Mesendoderm (in vitro differentiated cells): ENCODE results near the gene NOVA1.

Experiments used
- DNase-seq: peaks from one replicate; pipeline ENCODE4 v3.0.0; 2013
- H2AK5ac ChIP-seq: 2 replicates; pipeline ENCODE4 v1.6.1; 2013; ENCODE audit warnings: low read length, inconsistent platforms
- H2BK120ac ChIP-seq: 2 replicates; pipeline ENCODE4 v1.6.1; 2013; ENCODE audit warnings: low read depth, mild to moderate bottlenecking, low read length, moderate library complexity, mixed read lengths
- H2BK15ac ChIP-seq: replicated peaks from 2 replicates; pipeline ENCODE4 v1.6.1; 2013; ENCODE audit warnings: low read depth, mild to moderate bottlenecking, moderate library complexity
- H2BK5ac ChIP-seq: 2 replicates; pipeline ENCODE4 v1.6.1; 2013; ENCODE audit warnings: low read length, inconsistent platforms
- H3K18ac ChIP-seq: 2 replicates; pipeline ENCODE4 v1.6.1; 2013; ENCODE audit warnings: mild to moderate bottlenecking, low read length, mixed read lengths
- H3K23ac ChIP-seq: one replicate; pipeline ENCODE4 v1.6.1; 2013; ENCODE audit warnings: low read length
- H3K27ac ChIP-seq: 2 replicates; pipeline ENCODE4 v1.5.1; 2013; ENCODE audit warnings: low read depth, mild to moderate bottlenecking, inconsistent platforms, low read length, moderate library complexity
- H3K27me3 ChIP-seq: 2 replicates; pipeline ENCODE4 v1.6.1; 2013; ENCODE audit warnings: low read length, control low read depth, mild to moderate bottlenecking, inconsistent platforms; ENCODE audit not compliant: insufficient read depth, poor library complexity
- H3K36me3 ChIP-seq: 2 replicates; pipeline ENCODE4 v1.6.1; 2013; ENCODE audit warnings: low read length, inconsistent platforms; ENCODE audit not compliant: control insufficient read depth, insufficient read depth
- H3K4ac ChIP-seq: one replicate; pipeline ENCODE4 v1.6.1; 2013; ENCODE audit warnings: low read depth, mild to moderate bottlenecking, low read length, moderate library complexity
- H3K4me1 ChIP-seq: 2 replicates; pipeline ENCODE4 v1.6.1; 2013; ENCODE audit warnings: low read depth, low read length, inconsistent platforms; ENCODE audit not compliant: control insufficient read depth
- H3K4me2 ChIP-seq: 2 replicates; pipeline ENCODE4 v1.6.1; 2013; ENCODE audit warnings: low read length
- H3K4me3 ChIP-seq: 2 replicates; pipeline ENCODE4 v1.5.1; 2013; ENCODE audit warnings: mild to moderate bottlenecking, low read length
- H3K56ac ChIP-seq: one replicate; pipeline ENCODE4 v1.6.1; 2013; ENCODE audit warnings: low read length
- H3K79me1 ChIP-seq: 2 replicates; pipeline ENCODE4 v1.6.1; 2013; ENCODE audit warnings: low read length, inconsistent platforms
- H3K79me2 ChIP-seq: 2 replicates; pipeline ENCODE4 v1.6.1; 2013; ENCODE audit warnings: mild to moderate bottlenecking, low read length; ENCODE audit not compliant: control insufficient read depth, insufficient read depth
- H3K9ac ChIP-seq: 2 replicates; pipeline ENCODE4 v1.6.1; 2013; ENCODE audit warnings: low read length, inconsistent platforms
- H4K5ac ChIP-seq: one replicate; pipeline ENCODE4 v1.6.1; 2013; ENCODE audit warnings: low read length
- H4K8ac ChIP-seq: one replicate; pipeline ENCODE4 v1.6.1; 2013; ENCODE audit warnings: low read depth, mild to moderate bottlenecking, control low read depth, low read length, moderate library complexity
- WGBS: extraction: QIAGEN DNeasy Blood & Tissue Kit; methylation state at CpG from one replicate; pipeline ENCODE4 v1.1.7; 2013; ENCODE audit warnings: low lambda C conversion rate, missing lambda C conversion rate; ENCODE audit not compliant: insufficient coverage; ENCODE audit errors: extremely low coverage; 5-methylcytosine and 5-hydroxymethylcytosine counted together

Gene NOVA1

DNA sequence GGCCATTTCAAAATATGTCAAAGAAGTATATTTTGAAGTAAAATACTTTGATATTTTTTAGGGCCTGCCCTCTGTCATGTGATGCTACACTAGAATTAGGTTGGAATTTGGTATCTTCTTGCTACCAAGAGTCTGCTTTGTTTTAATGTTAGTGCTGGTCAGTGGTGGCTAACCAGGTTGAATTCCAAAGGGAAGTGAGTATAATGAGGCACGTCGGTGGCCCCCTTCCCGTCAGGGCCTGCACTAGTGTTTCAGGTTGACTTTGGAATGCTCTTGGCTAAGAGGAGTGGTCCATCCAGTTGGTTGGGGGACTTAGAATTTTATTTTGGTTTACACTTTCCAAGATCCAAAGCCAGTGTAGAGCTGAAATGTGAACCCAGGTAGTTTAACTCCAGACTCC, 185.4 kb downstream of the NOVA1 start:
- no peaks in the 10 kb centered on the region for H3K36me3 ChIP-seq
- H3K9ac ChIP-seq: no peak overlapping the region
- H2BK15ac ChIP-seq: no peak overlapping the region
- H3K27ac ChIP-seq: peak overlapping the region; percentile 71
- peaks cover 6% of the 10 kb centered on the region for H3K4me1 ChIP-seq
- peak overlapping the region; percentile 90 for H2BK5ac ChIP-seq
- no peak overlapping the region for H3K4me2 ChIP-seq
- no peaks in the 10 kb centered on the region for H3K79me2 ChIP-seq
- H2BK120ac ChIP-seq: no peak overlapping the region
- no peak overlapping the region for H2AK5ac ChIP-seq
- H4K5ac ChIP-seq: no peak overlapping the region
- DNase-seq: peak; percentile 67
- H3K56ac ChIP-seq: peak overlapping the region; percentile 51
- no peak overlapping the region for H3K23ac ChIP-seq
- H4K8ac ChIP-seq: no peak overlapping the region
- H3K79me1 ChIP-seq: no peaks in the 10 kb centered on the region
- H3K4ac ChIP-seq: peak overlapping the region; percentile 59
- no peak overlapping the region for H3K4me3 ChIP-seq
- H3K27me3 ChIP-seq: no peaks in the 10 kb centered on the region
- no CpG with 5 or more reads among the region's 3 CpGs for WGBS
- peak overlapping the region; percentile 61 for H3K18ac ChIP-seq

DNA sequence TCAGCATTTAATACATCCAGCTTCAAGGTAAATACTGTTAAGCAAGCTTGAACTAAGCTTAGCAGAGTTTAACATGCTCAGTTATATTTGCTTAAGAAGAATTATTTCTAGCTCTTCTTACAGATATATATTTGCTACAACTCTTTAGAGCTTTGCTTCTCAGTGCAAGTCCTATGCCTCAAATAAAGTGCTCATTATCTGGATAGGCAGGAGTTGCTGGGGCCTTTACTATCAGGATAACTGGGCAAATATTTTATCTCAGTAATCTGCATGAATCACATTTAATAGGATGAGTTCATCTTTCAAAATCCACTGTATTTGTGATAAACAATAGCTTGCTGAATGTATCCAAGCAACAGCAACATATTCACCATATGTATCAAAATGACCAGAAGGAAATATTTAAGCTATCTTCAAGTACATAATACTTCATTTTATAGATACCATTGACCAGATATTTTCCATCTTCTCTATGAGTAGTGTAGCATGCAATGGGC, 187.6 kb downstream of the NOVA1 start:
- no peak for DNase-seq
- no peaks in the 10 kb centered on the region for H3K79me2 ChIP-seq
- H2BK5ac ChIP-seq: no peak overlapping the region
- H2BK15ac ChIP-seq: peak overlapping the region; percentile 74
- no peak overlapping the region for H3K56ac ChIP-seq
- H3K23ac ChIP-seq: no peak overlapping the region
- H3K4ac ChIP-seq: no peak overlapping the region
- H3K79me1 ChIP-seq: no peaks in the 10 kb centered on the region
- H2AK5ac ChIP-seq: no peak overlapping the region
- H3K4me2 ChIP-seq: no peak overlapping the region
- peaks cover 6% of the 10 kb centered on the region for H3K4me1 ChIP-seq
- H4K8ac ChIP-seq: no peak overlapping the region
- H3K4me3 ChIP-seq: no peak overlapping the region
- H3K27ac ChIP-seq: no peak overlapping the region
- H3K9ac ChIP-seq: no peak overlapping the region
- no peak overlapping the region for H4K5ac ChIP-seq
- no peaks in the 10 kb centered on the region for H3K27me3 ChIP-seq
- H3K36me3 ChIP-seq: no peaks in the 10 kb centered on the region
- no peak overlapping the region for H2BK120ac ChIP-seq
- H3K18ac ChIP-seq: no peak overlapping the region

GRCh38 chr14:26404927-26405326, 192.9 kb downstream of the NOVA1 start:
- Histone ChIP-seq H3K27ac (no peak overlapping the region), H2BK120ac (no peak overlapping the region), H3K4ac (no peak overlapping the region), H3K4me3 (no peak overlapping the region), H3K27me3 (no peaks in the 10 kb centered on the region), H3K9ac (no peak overlapping the region), H4K5ac (no peak overlapping the region), H3K36me3 (no peaks in the 10 kb centered on the region), H3K4me1 (peaks cover 4% of the 10 kb centered on the region), H3K23ac (no peak overlapping the region), H2BK15ac (no peak overlapping the region), H3K4me2 (no peak overlapping the region), H3K79me1 (no peaks in the 10 kb centered on the region), H2BK5ac (no peak overlapping the region), H4K8ac (no peak overlapping the region), H2AK5ac (no peak overlapping the region), H3K79me2 (no peaks in the 10 kb centered on the region), H3K18ac (no peak overlapping the region), H3K56ac (no peak overlapping the region)
- no peak for DNase-seq
- WGBS: no CpG with 5 or more reads among the region's 7 CpGs

DNA sequence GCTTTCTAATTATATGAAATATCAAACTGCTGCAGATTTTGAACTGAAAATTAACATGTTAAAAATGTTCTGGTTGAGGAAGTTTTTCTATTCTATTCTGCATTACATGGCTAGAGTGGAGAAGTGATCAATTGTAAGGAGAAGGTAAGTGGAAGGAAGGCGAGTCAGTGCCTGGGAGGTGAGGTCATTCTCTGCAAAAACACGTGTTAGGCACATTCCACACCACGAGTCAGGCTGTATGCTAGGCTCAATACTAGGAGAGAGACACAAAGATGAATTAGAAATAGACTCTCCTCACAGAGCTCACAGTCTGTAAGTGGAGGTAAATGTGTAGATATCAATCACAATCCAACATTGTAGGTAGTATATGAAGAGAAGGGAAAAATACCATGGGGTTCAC, 194.1 kb downstream of the NOVA1 start:
- no peak overlapping the region for H3K4me2 ChIP-seq
- WGBS: no CpG with 5 or more reads among the region's 3 CpGs
- DNase-seq: peak; percentile 47

GRCh38 chr14:26402126-26402525, 195.7 kb downstream of the NOVA1 start:
- H3K56ac ChIP-seq: no peak overlapping the region
- no peak overlapping the region for H2BK120ac ChIP-seq
- H3K4me2 ChIP-seq: no peak overlapping the region
- H2BK15ac ChIP-seq: no peak overlapping the region
- H3K9ac ChIP-seq: no peak overlapping the region
- H3K36me3 ChIP-seq: no peaks in the 10 kb centered on the region
- no CpG with 5 or more reads among the region's 2 CpGs for WGBS
- H2AK5ac ChIP-seq: no peak overlapping the region
- DNase-seq: no peak
- H2BK5ac ChIP-seq: no peak overlapping the region
- H3K23ac ChIP-seq: no peak overlapping the region
- no peaks in the 10 kb centered on the region for H3K79me1 ChIP-seq
- no peak overlapping the region for H4K8ac ChIP-seq
- no peaks in the 10 kb centered on the region for H3K79me2 ChIP-seq
- no peak overlapping the region for H4K5ac ChIP-seq
- no peak overlapping the region for H3K18ac ChIP-seq
- H3K27ac ChIP-seq: no peak overlapping the region
- no peak overlapping the region for H3K4ac ChIP-seq
- peaks cover 4% of the 10 kb centered on the region for H3K4me1 ChIP-seq
- H3K4me3 ChIP-seq: no peak overlapping the region
- no peaks in the 10 kb centered on the region for H3K27me3 ChIP-seq

More for the DNA sequence above, 194.1 kb downstream of the NOVA1 start:
- H3K79me1 ChIP-seq: no peaks in the 10 kb centered on the region
- H4K5ac ChIP-seq: no peak overlapping the region
- no peak overlapping the region for H3K9ac ChIP-seq
- H2AK5ac ChIP-seq: no peak overlapping the region
- H3K27ac ChIP-seq: no peak overlapping the region
- no peak overlapping the region for H2BK15ac ChIP-seq
- no peak overlapping the region for H3K4ac ChIP-seq
- no peak overlapping the region for H4K8ac ChIP-seq
- H3K23ac ChIP-seq: no peak overlapping the region
- H3K79me2 ChIP-seq: no peaks in the 10 kb centered on the region
- H2BK5ac ChIP-seq: no peak overlapping the region
- H3K36me3 ChIP-seq: no peaks in the 10 kb centered on the region
- H3K4me3 ChIP-seq: no peak overlapping the region
- no peaks in the 10 kb centered on the region for H3K27me3 ChIP-seq
- no peak overlapping the region for H3K18ac ChIP-seq
- H3K4me1 ChIP-seq: peaks cover 4% of the 10 kb centered on the region
- no peak overlapping the region for H3K56ac ChIP-seq
- H2BK120ac ChIP-seq: no peak overlapping the region

DNA sequence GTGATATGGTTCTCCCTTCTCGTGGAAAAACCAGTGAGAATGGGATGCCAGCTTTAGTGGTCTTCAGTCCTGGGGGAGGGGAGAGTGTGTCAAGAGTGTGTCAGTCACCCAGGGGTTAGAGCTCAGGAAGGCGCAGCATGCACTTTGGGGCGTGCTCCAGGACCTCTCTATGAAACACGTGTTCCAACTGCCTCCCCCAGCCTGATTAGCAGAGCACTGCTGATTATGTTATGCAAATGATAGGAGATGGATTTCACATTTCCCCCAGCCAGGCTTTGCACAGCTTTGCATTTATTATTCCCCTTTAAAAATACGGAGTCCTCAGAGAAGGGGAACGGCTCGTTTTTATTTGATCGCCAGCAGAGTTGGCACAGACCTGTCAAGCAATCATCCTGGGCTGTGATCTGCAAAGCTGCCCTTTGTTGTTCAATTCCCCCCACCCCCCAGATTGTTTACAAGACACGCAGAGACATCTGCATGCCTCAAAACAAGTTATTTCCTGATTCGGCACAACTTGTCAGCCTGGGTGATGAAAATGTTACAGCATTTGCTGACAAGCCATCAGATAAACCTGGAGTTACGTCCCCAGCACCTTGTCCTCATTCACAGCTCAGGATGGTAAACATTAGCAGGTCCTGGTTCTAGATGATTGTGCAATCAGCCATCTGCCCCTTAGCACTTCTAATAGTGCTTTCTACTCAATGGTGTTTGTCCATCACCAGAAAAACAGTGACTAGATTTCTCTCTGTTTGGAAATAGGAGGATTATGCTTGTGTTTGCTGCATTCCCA, 196.5 kb downstream of the NOVA1 start:
- H3K4ac ChIP-seq: no peak overlapping the region
- peaks cover 4% of the 10 kb centered on the region for H3K4me1 ChIP-seq
- H2BK5ac ChIP-seq: no peak overlapping the region
- H4K5ac ChIP-seq: no peak overlapping the region
- no peak overlapping the region for H3K27ac ChIP-seq
- no peaks in the 10 kb centered on the region for H3K79me1 ChIP-seq
- H3K27me3 ChIP-seq: no peaks in the 10 kb centered on the region
- no peaks in the 10 kb centered on the region for H3K79me2 ChIP-seq
- H3K23ac ChIP-seq: no peak overlapping the region
- no peak overlapping the region for H3K4me2 ChIP-seq
- no peak overlapping the region for H4K8ac ChIP-seq
- H3K4me3 ChIP-seq: no peak overlapping the region
- H3K56ac ChIP-seq: no peak overlapping the region
- H2BK120ac ChIP-seq: no peak overlapping the region
- DNase-seq: peak; percentile 28
- no peak overlapping the region for H3K18ac ChIP-seq
- no peak overlapping the region for H3K9ac ChIP-seq
- no peak overlapping the region for H2AK5ac ChIP-seq
- no CpG with 5 or more reads among the region's 11 CpGs for WGBS
- H2BK15ac ChIP-seq: no peak overlapping the region
- no peaks in the 10 kb centered on the region for H3K36me3 ChIP-seq
